Neuronal stem cell (in vitro differentiated cells): ENCODE measurements around the gene PRTG.

Source experiments
- DNase-seq: peaks from one replicate; pipeline ENCODE4 v3.0.0-alpha.2; 2013; ENCODE audit warnings: low spot score
- H2AFZ ChIP-seq: one replicate; pipeline ENCODE4 v1.6.1; 2013; ENCODE audit warnings: mild to moderate bottlenecking, low read length, inconsistent platforms
- H2AK5ac ChIP-seq: 2 replicates; pipeline ENCODE4 v1.6.1; 2013; ENCODE audit warnings: low read depth, mild to moderate bottlenecking, inconsistent platforms, low read length, moderate library complexity, mixed read lengths
- H2BK120ac ChIP-seq: 2 replicates; pipeline ENCODE4 v1.6.1; 2013; ENCODE audit warnings: low read depth, mild to moderate bottlenecking, inconsistent platforms, low read length, moderate library complexity, mixed read lengths
- H2BK12ac ChIP-seq: one replicate; pipeline ENCODE4 v1.6.1; 2013; ENCODE audit warnings: low read length, inconsistent platforms
- H2BK15ac ChIP-seq: 2 replicates; pipeline ENCODE4 v1.6.1; 2013; ENCODE audit warnings: mild to moderate bottlenecking, low read length, inconsistent platforms, mixed read lengths
- H2BK5ac ChIP-seq: one replicate; pipeline ENCODE4 v1.6.1; 2013; ENCODE audit warnings: inconsistent platforms, mild to moderate bottlenecking, low read length, moderate library complexity
- H3K14ac ChIP-seq: one replicate; pipeline ENCODE4 v1.6.1; 2013; ENCODE audit warnings: low read length, inconsistent platforms
- H3K18ac ChIP-seq: 2 replicates; pipeline ENCODE4 v1.6.1; 2013; ENCODE audit warnings: low read length, inconsistent platforms
- H3K23ac ChIP-seq: 2 replicates; pipeline ENCODE4 v1.6.1; 2013; ENCODE audit warnings: low read depth, mild to moderate bottlenecking, mixed read lengths, low read length, inconsistent platforms; ENCODE audit not compliant: poor library complexity
- H3K27ac ChIP-seq: replicated peaks from 3 replicates; pipeline ENCODE4 v1.5.1; 2013; ENCODE audit warnings: low read length, inconsistent platforms
- H3K27me3 ChIP-seq, 3 experiments: 2 replicates each; pipeline ENCODE4 v1.6.1; 2013; ENCODE audit warnings: low read length in 3 of 3, mild to moderate bottlenecking in 2 of 3, inconsistent platforms in 1 of 3, low read depth in 1 of 3, mixed read lengths in 1 of 3, moderate library complexity in 1 of 3; ENCODE audit not compliant: control insufficient read depth in 3 of 3, insufficient read depth in 3 of 3
- H3K36me3 ChIP-seq, 2 donors: replicated peaks in 1 of 2; 2 replicates each; pipeline ENCODE4 v1.6.1; 2013; ENCODE audit warnings: low read length in 2 of 2; ENCODE audit not compliant: control insufficient read depth in 2 of 2, insufficient read depth in 2 of 2
- H3K4ac ChIP-seq: 2 replicates; pipeline ENCODE4 v1.6.1; 2013; ENCODE audit warnings: inconsistent platforms, mild to moderate bottlenecking, low read length, moderate library complexity
- H3K4me1 ChIP-seq, 2 donors: 1 replicate in 1 of 2; 2 replicates in 1 of 2; pipeline ENCODE4 v1.6.1; 2013; ENCODE audit warnings: low read length in 2 of 2, low read depth in 1 of 2; ENCODE audit not compliant: control insufficient read depth in 2 of 2, insufficient read depth in 1 of 2
- H3K4me2 ChIP-seq: one replicate; pipeline ENCODE4 v1.6.1; 2013; ENCODE audit warnings: mild to moderate bottlenecking, low read length, inconsistent platforms; ENCODE audit not compliant: insufficient read depth, poor library complexity, severe bottlenecking
- H3K4me3 ChIP-seq, 2 donors: 2 replicates each; pipeline ENCODE4 v1.5.1; 2013; ENCODE audit warnings: low read length in 2 of 2, mild to moderate bottlenecking in 2 of 2, inconsistent platforms in 1 of 2, moderate library complexity in 1 of 2
- H3K79me1 ChIP-seq: one replicate; pipeline ENCODE4 v1.6.1; 2013; ENCODE audit warnings: low read depth, mild to moderate bottlenecking, inconsistent platforms, low read length, moderate library complexity
- H3K9ac ChIP-seq: one replicate; pipeline ENCODE4 v1.6.1; 2013; ENCODE audit warnings: mild to moderate bottlenecking, low read depth, low read length, inconsistent platforms; ENCODE audit not compliant: poor library complexity
- H3K9me3 ChIP-seq, 2 donors: replicated peaks in 1 of 2; 2 replicates each; pipeline versions ENCODE3 to v1.6.1; 2013; ENCODE audit warnings: low read length in 2 of 2, mild to moderate bottlenecking in 2 of 2, inconsistent platforms in 1 of 2, low read depth in 1 of 2, mixed read lengths in 1 of 2, moderate library complexity in 1 of 2; ENCODE audit not compliant: control insufficient read depth in 2 of 2, insufficient read depth in 1 of 2
- H4K8ac ChIP-seq: one replicate; pipeline ENCODE4 v1.6.1; 2013; ENCODE audit warnings: low read depth, mild to moderate bottlenecking, inconsistent platforms, low read length, moderate library complexity
- H4K91ac ChIP-seq: one replicate; pipeline ENCODE4 v1.6.1; 2013; ENCODE audit warnings: low read length, low read depth, mild to moderate bottlenecking, inconsistent platforms; ENCODE audit not compliant: poor library complexity
- WGBS, 2 donors: extraction: QIAGEN DNeasy Blood & Tissue Kit; methylation state at CpG; one replicate each; pipeline ENCODE4 v1.1.7; 2013; ENCODE audit warnings: missing lambda C conversion rate in 2 of 2, mixed read lengths in 1 of 2; ENCODE audit not compliant: insufficient read length in 2 of 2, insufficient replicate concordance in 1 of 2; ENCODE audit errors: extremely low coverage in 2 of 2; 5-methylcytosine and 5-hydroxymethylcytosine counted together

Gene PRTG

GRCh38 chr15:55654561-55655031 is 88.4 kb downstream of the PRTG start:
- Histone ChIP-seq H3K23ac (no peak overlapping the region), H2BK12ac (no peak overlapping the region), H3K36me3 (peaks cover 7 to 84% of the 10 kb centered on the region in 2 donors), H2BK15ac (no peak overlapping the region), H2BK120ac (no peak overlapping the region), H3K4ac (no peak overlapping the region), H2BK5ac (no peak overlapping the region), H3K18ac (no peak overlapping the region), H3K14ac (no peak overlapping the region), H3K27ac (no peak overlapping the region), H3K4me1 (peaks cover 16 to 52% of the 10 kb centered on the region in 2 donors), H2AFZ (no peak overlapping the region), H3K9me3 (no peaks in the 10 kb centered on the region), H3K27me3 (no peaks in the 10 kb centered on the region), H3K4me2 (no peak overlapping the region), H3K9ac (no peak overlapping the region), H3K79me1 (peaks cover 1% of the 10 kb centered on the region), H4K8ac (no peak overlapping the region), H2AK5ac (no peak overlapping the region), H4K91ac (no peak overlapping the region), H3K4me3 (no peak overlapping the region)
- no peak for DNase-seq
- WGBS, 2 donors, result no CpG with 5 or more reads among the region's 4 CpGs

GRCh38 chr15:55652909-55653495 is 90.0 kb downstream of the PRTG start:
- H3K23ac ChIP-seq, result no peak overlapping the region
- no peak overlapping the region for H2AFZ ChIP-seq
- H2BK120ac ChIP-seq, result no peak overlapping the region
- H3K4ac ChIP-seq, result no peak overlapping the region
- DNase-seq, result peak; percentile 47
- H3K9ac ChIP-seq, result no peak overlapping the region
- no peaks in the 10 kb centered on the region for H3K9me3 ChIP-seq
- no peaks in the 10 kb centered on the region for H3K27me3 ChIP-seq
- no peak overlapping the region for H2AK5ac ChIP-seq
- H4K8ac ChIP-seq, result no peak overlapping the region
- H3K27ac ChIP-seq, result peak overlapping the region; percentile 67
- no peaks in the 10 kb centered on the region for H3K79me1 ChIP-seq
- peak overlapping the region in 1 of 2 donors; percentile 14 for H3K4me3 ChIP-seq
- peaks cover 6 to 84% of the 10 kb centered on the region in 2 donors for H3K36me3 ChIP-seq
- no CpG with 5 or more reads among the region's 3 CpGs for WGBS, 2 donors
- H3K4me2 ChIP-seq, result peak overlapping the region; percentile 58
- peaks cover 14 to 49% of the 10 kb centered on the region in 2 donors for H3K4me1 ChIP-seq
- no peak overlapping the region for H2BK12ac ChIP-seq
- H4K91ac ChIP-seq, result no peak overlapping the region
- H3K18ac ChIP-seq, result no peak overlapping the region
- no peak overlapping the region for H2BK15ac ChIP-seq
- no peak overlapping the region for H3K14ac ChIP-seq
- H2BK5ac ChIP-seq, result no peak overlapping the region

GRCh38 chr15:55652359-55652758 is 90.6 kb downstream of the PRTG start:
- no peak overlapping the region for H2AFZ ChIP-seq
- no peak overlapping the region for H2AK5ac ChIP-seq
- H3K27ac ChIP-seq, result peak overlapping the region; percentile 67
- no peak overlapping the region for H4K91ac ChIP-seq
- H2BK5ac ChIP-seq, result no peak overlapping the region
- H3K4ac ChIP-seq, result no peak overlapping the region
- H3K4me1 ChIP-seq, result peaks cover 14 to 49% of the 10 kb centered on the region in 2 donors
- WGBS, 2 donors, result no CpG with 5 or more reads among the region's 7 CpGs
- peak; percentile 74 for DNase-seq
- H2BK12ac ChIP-seq, result no peak overlapping the region
- H3K23ac ChIP-seq, result no peak overlapping the region
- H3K4me3 ChIP-seq, result peak overlapping the region in 1 of 2 donors; percentile 14
- H3K27me3 ChIP-seq, result no peaks in the 10 kb centered on the region
- H2BK15ac ChIP-seq, result no peak overlapping the region
- H3K79me1 ChIP-seq, result no peaks in the 10 kb centered on the region
- peak overlapping the region; percentile 58 for H3K4me2 ChIP-seq
- H3K14ac ChIP-seq, result no peak overlapping the region
- H3K36me3 ChIP-seq, result peaks cover 8 to 84% of the 10 kb centered on the region in 2 donors
- H3K18ac ChIP-seq, result no peak overlapping the region
- no peak overlapping the region for H2BK120ac ChIP-seq
- H3K9me3 ChIP-seq, result no peaks in the 10 kb centered on the region
- H4K8ac ChIP-seq, result no peak overlapping the region
- H3K9ac ChIP-seq, result no peak overlapping the region

GRCh38 chr15:55649058-55649423 is 93.9 kb downstream of the PRTG start:
- H3K27ac ChIP-seq, result no peak overlapping the region
- peaks cover 2 to 8% of the 10 kb centered on the region in 2 donors for H3K9me3 ChIP-seq
- H2BK120ac ChIP-seq, result no peak overlapping the region
- H2BK12ac ChIP-seq, result no peak overlapping the region
- H2BK5ac ChIP-seq, result no peak overlapping the region
- no peak overlapping the region for H2AFZ ChIP-seq
- H3K4me1 ChIP-seq, result peaks cover 14 to 30% of the 10 kb centered on the region in 2 donors
- no peak overlapping the region for H3K9ac ChIP-seq
- WGBS, 2 donors, result no CpG with 5 or more reads among the region's 1 CpG
- H3K23ac ChIP-seq, result no peak overlapping the region
- H2AK5ac ChIP-seq, result no peak overlapping the region
- H4K91ac ChIP-seq, result no peak overlapping the region
- H3K18ac ChIP-seq, result no peak overlapping the region
- peaks cover 19 to 82% of the 10 kb centered on the region in 2 donors for H3K36me3 ChIP-seq
- no peak for DNase-seq
- H3K4me2 ChIP-seq, result no peak overlapping the region
- H3K27me3 ChIP-seq, result no peaks in the 10 kb centered on the region
- no peak overlapping the region for H4K8ac ChIP-seq
- H3K14ac ChIP-seq, result no peak overlapping the region
- no peak overlapping the region for H3K4ac ChIP-seq
- no peak overlapping the region for H3K4me3 ChIP-seq
- H2BK15ac ChIP-seq, result no peak overlapping the region
- no peaks in the 10 kb centered on the region for H3K79me1 ChIP-seq
